UCSD-AML1 (cell line): ENCODE measurements around the gene RHEB.
"Not testable (repeated sequence)": the region's sequence is repeated elsewhere in the genome, so short reads cannot be mapped to it uniquely, and the experiment has no call there.

ENCODE experiments used
- DNase-seq: peaks from one replicate; lab custom pipeline; 2025; ENCODE audit not compliant: unreplicated experiment; lab: John Stamatoyannopoulos, UW

RHEB gene

DNA sequence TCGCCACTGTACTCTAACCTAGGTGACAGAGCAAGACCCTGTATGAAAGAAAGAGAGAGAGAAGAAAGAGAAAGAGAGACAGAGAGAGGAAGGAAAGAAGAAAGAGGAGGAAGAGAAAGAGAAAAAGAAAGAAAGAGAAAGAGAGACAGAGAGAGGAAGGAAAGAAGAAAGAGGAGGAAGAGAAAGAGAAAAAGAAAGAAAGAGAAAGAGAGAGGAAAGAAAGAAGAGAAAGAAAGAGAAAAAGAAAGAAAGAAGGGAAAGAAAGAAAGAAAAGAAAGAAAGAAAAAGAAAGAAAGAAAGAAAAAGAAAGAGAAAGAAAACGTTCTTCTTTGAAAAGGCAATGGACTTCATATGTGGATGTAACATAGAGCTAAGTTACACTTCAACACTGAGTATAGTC, 16.5 kb upstream of the RHEB start:
- DNase-seq = not testable (repeated sequence)

- DNase-seq = no peak
Measured at GRCh38 chr7:151529842-151530241, 10.1 kb upstream of the RHEB start.

GRCh38 chr7:151524845-151525244, 5.2 kb upstream of the RHEB start:
- no peak for DNase-seq

- DNase-seq = no peak
Measured at GRCh38 chr7:151524331-151524730, 4.6 kb upstream of the RHEB start.

GRCh38 chr7:151520419-151521261, 945 bp upstream of the RHEB start:
- no peak for DNase-seq

DNA sequence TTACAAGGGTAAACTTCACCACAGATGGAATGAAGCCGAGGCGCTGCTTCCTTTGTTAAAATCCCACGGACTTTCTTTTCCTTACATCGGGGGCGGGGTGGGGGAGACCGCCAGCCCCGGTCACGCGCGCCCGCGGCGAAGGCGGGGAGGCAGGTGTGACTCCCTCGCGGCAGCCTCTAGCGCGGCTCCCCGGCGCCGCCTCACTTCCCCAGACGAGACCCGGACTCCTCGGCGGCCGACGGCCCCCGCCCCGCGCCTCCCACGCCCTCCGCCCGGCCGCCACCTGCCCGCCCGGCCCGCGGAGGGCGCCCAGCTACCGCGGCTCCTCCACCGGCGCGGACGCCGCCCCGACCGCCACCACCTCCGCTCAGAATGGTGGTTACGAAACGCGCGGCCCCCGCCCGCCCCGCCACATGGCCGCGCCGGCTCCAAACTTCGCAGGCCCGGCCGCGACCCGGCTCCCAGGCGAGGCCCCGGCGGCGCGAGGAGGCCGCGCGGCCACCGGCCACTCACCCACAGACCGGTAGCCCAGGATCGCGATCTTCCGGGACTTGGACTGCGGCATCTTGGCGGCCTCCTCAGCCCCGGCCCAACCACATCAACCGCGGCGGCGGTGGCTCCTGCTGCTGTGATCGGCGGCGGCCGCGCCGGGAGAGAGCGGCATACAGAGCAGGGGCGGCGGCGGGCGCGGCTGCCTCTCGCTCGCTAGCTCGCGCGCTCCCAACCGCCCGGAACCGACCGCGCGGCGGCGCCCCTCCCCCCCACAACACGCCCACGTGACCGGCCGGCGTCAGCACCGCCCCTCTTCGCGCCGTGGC, 539 bp downstream of the RHEB start:
- peak; percentile 28 for DNase-seq

DNA sequence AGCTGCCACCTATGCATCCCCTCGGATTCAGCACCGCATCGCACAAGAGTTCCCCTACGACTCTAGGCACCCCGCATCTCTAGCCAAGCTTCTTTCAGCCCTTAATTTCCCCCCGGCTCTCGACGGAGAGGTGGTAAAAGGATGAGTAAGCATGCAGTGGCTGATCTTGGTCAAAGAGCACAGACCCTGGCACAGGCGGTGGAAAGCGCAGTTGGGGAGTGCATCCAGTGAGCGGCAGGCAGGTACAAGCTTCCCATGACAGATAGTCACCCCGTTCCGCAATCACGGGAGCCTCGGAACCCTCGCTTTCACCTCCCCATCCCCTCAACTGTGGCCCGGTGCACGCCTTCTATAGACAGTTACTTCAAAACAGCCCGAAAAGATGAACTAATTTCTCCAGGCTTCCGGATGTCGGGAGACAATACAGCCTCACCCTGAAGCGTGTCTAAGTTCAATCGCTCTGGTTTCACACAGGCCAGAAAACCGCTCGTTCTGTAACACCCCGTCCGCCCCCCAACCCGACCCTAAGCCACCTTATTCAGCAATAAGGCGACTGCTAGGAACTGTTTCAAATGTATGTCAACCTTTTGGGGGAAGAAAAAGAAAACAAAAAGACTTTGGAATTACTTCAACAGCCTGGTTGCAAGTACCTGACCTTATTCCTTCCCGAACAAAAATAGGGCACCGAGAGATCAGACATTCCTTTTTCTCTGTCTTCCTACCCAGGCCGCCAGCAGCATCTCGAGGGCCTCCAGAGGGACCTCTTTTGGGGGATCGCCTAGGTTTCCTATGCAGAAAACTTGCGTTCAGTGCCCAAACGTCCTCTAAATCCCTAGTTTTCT, 1.4 kb downstream of the RHEB start:
- DNase-seq = peak; percentile 11

DNA sequence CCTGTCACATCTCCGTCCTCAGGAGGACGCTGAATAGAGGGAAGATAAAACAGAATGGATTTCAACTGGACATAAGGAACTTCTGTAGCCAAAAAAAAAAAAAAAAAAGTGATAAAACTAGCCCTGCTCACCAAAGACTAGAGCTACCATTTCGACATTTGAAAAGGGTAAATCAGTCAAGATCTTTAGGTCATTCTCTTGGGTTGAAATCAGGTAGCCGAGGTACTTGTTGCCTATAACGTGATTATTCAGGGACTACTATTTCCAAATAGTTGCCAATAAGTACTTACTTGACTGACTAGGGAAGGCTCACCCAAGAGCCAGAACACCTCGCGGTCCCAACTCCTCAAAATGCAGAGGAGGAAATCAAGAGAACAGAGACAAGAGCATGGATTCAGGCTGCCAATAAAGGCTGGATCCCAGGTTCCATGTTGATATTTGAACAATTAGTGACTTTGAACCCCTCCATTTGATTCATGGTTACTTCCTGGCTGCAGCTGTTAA, 2.0 kb downstream of the RHEB start:
- no peak for DNase-seq

DNA sequence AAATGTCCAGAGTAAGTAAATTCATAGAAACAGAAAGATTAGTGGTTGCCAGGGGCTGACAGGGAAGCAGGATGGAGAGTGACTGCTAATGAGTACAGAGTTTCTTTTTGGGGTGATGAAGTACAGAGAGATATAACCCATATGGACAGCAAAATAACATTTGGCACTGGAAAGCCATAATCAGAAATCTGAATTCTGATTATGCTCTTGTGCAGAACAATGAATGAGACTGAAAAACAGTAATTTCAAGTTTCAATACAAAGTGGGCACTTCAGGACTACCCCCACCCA, 4.5 kb downstream of the RHEB start:
- DNase-seq = no peak

- no peak for DNase-seq
Measured at GRCh38 chr7:151514461-151515275, 5.0 kb downstream of the RHEB start.

- no peak for DNase-seq
Measured at GRCh38 chr7:151513133-151513532, 6.6 kb downstream of the RHEB start.

GRCh38 chr7:151512353-151512752, 7.3 kb downstream of the RHEB start:
- no peak for DNase-seq

GRCh38 chr7:151511946-151512345, 7.7 kb downstream of the RHEB start:
- no peak for DNase-seq

GRCh38 chr7:151511270-151511669, 8.4 kb downstream of the RHEB start:
- DNase-seq = no peak

DNA sequence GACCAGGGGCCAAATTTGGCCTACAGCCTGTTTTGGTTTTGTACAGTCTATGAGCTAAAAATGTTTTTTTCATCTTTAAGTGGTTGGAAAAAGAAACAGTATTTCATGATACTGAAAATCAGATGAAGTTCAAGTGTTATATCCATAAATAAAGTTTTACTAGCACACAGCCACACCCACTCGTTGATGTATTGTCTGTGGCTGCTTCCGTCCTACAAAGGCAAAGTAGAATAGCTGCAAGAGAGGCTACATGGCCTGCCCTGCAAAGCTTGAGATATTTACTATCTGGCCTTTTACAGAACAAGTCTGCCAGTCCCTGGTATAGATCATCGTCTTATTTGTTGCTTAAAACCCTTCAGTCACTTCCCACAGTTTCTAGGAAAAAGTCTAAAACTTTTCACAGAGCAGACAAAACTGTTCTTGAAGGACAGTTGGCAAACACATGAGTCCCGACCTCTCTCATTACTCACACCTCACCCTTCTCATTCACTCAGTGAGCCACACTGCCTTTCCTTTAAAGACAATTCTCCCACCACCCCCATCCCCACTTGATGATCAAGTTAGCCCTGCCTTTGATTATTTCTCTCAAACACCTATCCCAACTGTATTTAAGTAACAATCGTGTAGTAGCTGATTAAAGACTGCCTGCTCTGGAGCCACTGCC, 9.9 kb downstream of the RHEB start:
- no peak for DNase-seq

- DNase-seq = no peak
Measured at GRCh38 chr7:151508991-151509390, 10.7 kb downstream of the RHEB start.

- no peak for DNase-seq
Measured at GRCh38 chr7:151507806-151508205, 11.9 kb downstream of the RHEB start.

DNA sequence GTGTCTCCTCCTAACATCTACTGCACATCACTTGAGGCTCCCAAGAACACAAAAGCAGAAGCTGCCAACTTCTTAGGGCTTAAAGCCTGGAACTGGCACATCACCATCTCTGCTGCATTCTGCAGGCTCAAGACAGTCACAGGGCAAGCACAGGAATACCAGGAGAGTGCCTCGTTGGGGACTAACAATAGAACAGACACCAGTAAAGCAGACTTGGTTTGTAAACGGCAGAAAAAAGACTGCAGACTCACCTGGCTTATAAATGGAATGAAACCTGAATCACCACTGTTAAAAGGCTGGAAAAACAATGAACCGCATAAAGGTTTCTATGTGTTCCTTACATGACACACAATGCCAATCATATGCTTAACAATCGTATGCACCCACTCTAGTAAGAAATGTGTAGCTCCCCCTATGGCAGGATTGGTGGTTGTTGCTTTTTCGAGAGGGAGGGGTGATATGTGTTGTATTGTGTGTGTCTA, 12.8 kb downstream of the RHEB start:
- DNase-seq = no peak

- DNase-seq = no peak
Measured at GRCh38 chr7:151505836-151506468, 13.7 kb downstream of the RHEB start.
